ENCODE data around the gene NACA.
"Not testable (repeated sequence)": the region's sequence is repeated elsewhere in the genome, so short reads cannot be mapped to it uniquely, and the experiment has no call there.

NACA gene

GRCh38 chr12:56723889-56724700 is 1.0 kb downstream of the NACA start:
- peak; percentile 40 to 43 for DNase-seq (ENCODE audit: low read depth in 2 of 2)

DNA sequence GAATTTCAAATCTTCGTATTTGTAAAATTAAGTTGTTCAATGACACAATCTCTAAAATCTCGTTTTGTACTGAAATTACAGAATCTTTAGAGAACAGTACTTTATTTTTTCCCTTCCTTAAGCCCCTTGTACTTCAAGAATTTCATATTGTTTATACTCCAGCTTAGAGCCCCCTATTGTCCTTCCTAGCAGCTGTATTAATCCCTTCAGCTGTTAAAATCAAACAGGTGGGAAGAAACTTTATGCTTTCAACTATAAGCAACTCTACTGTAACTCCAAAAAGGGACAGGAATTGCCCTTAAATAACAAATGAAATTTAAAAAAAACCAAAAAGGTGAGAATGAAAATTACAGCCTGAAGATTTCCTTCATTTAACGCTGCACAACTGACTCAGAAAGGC is 1.7 kb downstream of the NACA start:
- DNase-seq (ENCODE audit: low read depth in 2 of 2) = no peak

DNA sequence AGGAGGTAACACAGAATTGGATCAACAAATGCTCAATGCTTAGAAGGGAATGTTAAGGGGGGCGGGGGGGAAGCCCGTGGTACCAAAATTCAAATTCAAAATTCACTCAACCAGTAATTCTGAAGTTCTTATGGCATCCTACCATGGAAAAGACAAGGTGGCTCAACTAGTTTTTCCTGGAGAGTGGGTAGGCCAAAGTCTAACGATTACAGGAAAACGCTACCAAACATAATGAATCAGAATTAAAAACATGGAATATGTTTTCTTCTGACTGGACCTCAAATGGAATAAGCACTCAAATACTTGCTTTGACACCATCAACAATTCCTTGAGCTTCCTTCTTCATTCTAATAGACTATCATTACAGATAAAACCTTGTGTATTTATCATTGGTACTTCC is 2.3 kb downstream of the NACA start:
- no peak for DNase-seq (ENCODE audit: low read depth in 2 of 2)

DNA sequence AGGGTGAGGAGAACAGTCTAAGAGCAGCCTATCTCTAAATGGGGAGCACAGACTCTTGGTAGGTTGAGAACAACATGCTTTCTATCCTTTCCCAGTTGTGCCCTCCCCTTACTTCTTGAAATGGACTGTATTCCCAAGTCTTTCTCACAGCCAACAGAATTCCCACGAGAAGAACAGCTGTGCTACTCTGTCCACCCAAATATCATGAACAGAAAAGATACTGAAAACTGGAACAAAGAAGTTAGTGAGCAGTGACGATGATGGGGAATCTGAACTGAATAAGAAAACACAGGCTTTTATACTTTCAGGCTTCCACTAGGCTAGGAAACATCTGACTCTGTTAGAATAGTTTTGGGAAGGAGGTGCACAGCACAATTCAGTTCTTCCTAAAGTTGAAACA is 3.4 kb downstream of the NACA start:
- DNase-seq (ENCODE audit: low read depth in 2 of 2) = no peak

DNA sequence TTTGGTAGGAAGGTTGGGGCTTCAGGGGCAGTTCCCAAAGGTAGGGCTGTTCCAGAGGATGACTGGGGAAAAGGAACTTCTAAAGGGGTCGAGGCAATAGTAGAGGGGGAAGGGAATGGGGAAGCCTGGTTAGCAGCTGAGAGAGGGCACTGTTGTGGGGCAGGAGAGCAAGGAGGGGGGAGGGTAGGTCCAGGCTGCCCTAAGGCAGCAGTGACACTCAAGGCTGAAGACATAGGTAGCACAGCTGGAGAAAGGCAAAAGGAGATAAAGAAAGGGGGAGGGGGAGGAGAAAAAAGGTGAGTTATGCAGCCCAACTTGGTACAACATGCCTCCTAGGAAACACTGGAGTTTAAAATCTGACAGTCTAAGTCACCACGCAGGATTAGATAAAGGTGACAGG is 3.9 kb downstream of the NACA start:
- no peak for DNase-seq (ENCODE audit: low read depth in 2 of 2)

GRCh38 chr12:56720731-56721151 is 4.4 kb downstream of the NACA start:
- no peak for DNase-seq (ENCODE audit: low read depth in 2 of 2)

DNA sequence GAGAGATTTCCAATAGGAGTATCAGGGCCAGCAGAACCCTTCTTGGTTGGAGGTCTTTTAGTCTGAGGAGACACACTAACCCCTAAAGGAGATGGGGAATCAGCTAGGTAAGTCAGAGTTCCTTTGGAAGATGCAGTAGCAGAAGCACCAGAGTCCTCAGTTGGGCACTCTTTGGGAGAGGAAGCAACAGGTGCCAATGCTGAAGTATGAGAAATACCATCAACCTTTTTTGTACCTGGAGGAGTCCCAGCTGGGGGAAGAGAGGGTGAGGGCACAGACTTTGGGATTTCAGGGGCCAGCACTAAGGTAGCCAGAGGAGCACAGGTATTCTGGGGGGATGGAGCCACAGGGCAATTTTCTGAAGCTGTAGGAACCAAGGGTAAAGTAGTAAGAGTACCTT is 6.0 kb downstream of the NACA start:
- DNase-seq (ENCODE audit: low read depth in 2 of 2) = no peak

GRCh38 chr12:56718636-56719035 is 6.5 kb downstream of the NACA start:
- no peak for DNase-seq (ENCODE audit: low read depth in 2 of 2)

DNA sequence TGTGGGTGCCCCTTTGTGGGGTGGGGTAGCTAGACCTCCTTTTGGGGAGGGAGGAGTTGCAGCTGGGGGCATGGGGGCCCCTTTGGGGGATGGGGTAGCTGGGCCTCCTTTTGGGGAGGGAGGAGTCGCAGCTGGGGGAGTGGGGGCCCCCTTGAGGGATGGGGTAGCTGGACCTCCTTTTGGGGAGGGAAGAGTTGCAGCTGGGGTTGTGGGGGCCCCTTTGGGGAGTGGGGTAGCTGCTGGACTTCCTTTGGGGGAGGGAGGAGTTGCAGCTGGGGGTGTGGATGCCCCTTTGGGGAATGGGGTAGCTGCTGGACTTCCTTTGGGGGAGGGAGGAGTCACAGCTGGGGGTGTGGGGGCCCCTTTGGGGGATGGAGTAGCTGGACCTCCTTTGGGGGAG is 7.0 kb downstream of the NACA start:
- DNase-seq (ENCODE audit: low read depth in 2 of 2) = no peak

DNA sequence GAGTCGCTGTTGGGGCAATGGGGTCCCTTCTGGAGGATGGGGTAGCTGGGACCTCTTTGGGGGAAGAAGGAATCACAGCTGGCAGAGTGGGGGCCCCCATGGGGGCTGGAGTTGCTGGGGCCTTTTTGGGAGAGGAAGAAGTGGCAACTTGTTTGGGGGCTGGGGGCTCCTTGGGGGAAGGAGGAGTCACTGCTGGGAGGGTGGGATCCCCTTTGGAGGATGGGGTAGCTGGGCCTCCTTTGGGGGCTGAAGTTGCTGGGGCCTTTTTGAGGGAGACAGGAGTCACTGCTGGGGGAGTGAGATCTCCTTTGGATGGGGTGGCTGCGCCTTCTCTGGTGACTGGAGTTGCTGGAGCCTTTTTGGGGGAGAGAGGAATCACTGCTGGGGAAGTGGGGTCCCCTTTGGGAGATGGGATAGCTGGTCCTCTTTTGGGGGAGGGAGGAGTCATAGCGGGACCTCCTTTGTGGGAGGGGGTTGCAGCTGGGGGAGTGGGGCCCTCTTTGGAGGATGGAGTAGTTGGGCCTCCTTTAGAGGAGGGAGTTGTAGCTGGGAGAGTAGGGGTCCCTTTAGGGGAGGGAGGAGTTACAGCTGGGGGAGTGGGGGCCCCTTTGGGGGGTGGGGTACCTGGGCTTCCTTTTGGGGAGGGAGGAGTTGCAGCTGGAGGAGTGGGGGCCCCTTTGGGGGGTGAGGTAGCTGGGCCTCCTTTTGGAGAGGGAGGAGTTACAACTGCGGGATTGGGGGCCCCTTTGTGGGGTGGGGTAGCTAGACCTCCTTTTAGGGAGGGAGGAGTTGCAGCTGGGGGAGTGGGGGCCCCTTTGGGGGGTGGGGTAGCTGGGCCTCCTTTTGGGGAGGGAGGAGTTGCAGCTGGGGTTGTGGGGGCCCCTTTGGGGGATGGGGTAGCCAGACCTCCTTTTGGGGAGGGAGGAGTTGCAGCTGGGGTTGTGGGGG is 7.9 kb downstream of the NACA start:
- DNase-seq (ENCODE audit: low read depth in 2 of 2) = no peak

DNA sequence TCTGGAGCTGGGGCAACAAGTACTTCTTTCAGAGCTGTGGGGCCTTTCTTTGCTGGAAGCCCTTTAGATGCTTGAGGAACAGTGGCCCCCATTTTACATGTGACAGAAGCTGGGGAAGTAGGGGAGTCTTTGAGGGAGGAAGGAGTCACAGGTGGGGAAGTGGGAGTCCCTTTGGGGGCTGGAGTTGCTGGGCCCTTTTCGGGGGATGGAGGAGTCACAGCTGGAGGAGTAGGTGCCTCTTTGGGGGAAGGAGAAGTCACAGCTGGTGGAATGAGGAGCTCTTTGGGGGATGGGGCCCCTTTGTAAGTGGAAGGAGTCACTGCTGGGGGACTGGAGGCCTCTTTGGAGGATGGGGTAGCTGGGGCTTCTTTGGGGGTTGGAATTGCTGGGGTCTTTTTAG is 8.6 kb downstream of the NACA start:
- DNase-seq (ENCODE audit: low read depth in 2 of 2) = no peak

- no peak for DNase-seq (ENCODE audit: low read depth in 2 of 2)
Measured at GRCh38 chr12:56715798-56716197, 9.3 kb downstream of the NACA start.

- no peak for DNase-seq (ENCODE audit: low read depth in 2 of 2)
Measured at GRCh38 chr12:56714431-56714929, 10.6 kb downstream of the NACA start.

DNA sequence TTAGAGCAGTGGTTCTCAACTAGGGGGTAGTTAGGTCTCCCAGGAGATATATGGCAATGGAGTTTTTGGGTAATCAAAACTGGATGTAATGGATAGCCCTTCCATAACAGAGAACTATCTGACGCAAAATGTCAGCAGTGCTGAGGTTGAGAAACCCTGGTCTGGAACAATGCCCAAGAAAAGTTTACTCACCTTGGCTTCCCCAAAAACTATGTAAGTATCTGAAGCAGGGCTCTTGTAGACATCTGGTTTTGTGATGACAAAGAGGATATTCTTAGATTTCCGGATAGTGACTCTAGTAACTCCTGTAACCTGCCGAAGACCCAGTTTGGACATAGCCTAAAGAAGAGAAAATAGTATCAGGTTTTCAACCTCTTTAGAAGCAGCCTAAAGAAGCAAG is 11.8 kb downstream of the NACA start:
- no peak for DNase-seq (ENCODE audit: low read depth in 2 of 2)

GRCh38 chr12:56709759-56710376 is 15.2 kb downstream of the NACA start:
- DNase-seq (ENCODE audit: low read depth in 2 of 2) = no peak

- not testable (repeated sequence) for DNase-seq (ENCODE audit: low read depth in 2 of 2)
Measured at GRCh38 chr12:56704522-56704921, 20.6 kb downstream of the NACA start.

- DNase-seq (ENCODE audit: low read depth in 2 of 2) = no peak
Measured at GRCh38 chr12:56699020-56699661, 26.0 kb downstream of the NACA start.

GRCh38 chr12:56695327-56696101 is 29.6 kb downstream of the NACA start:
- DNase-seq (ENCODE audit: low read depth in 2 of 2) = no peak

DNA sequence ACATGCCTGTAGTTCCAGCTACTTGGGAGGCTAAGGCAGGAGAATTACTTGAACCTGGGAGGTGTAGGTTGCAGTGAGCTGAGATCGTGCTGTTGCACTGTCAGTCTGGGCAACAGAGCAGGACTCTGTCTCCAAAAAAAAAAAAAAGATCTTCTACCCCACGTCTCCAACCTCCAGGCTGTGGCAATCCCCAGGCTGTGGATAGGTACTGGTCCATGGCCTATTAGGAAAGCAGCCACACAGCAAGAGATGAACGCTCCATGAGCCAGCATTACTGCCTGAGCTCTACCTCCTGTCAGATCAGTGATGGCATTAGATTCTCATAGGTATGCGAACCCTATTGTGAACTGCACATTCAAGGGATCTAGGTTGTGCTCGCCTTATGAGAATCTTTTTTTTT is 30.9 kb downstream of the NACA start:
- no peak for DNase-seq (ENCODE audit: low read depth in 2 of 2)

- DNase-seq (ENCODE audit: low read depth in 2 of 2) = no peak
Measured at GRCh38 chr12:56688846-56689109, 36.3 kb downstream of the NACA start.

All from fibroblast of skin of left quadriceps (primary cell).